NCI-H1436 treated with DMSO at 0.1 percent for 48 hours (cell line): ENCODE measurements around the gene RBM20.
"Not testable (repeated sequence)": the region's sequence is repeated elsewhere in the genome, so short reads cannot be mapped to it uniquely, and the experiment has no call there.

ENCODE experiments used
- DNase-seq: peaks from one replicate; lab custom pipeline; 2025; lab: John Stamatoyannopoulos, UW

Gene RBM20

GRCh38 chr10:110643653-110644597 is at the start of gene RBM20:
Gene RBM20, plus strand, starts transcription at chr10:110644336. Its CDS starts 119 bp downstream, at chr10:110644455.
- no peak for DNase-seq

- no peak for DNase-seq
Measured at GRCh38 chr10:110597476-110597875, 46.7 kb upstream of the RBM20 start.

DNA sequence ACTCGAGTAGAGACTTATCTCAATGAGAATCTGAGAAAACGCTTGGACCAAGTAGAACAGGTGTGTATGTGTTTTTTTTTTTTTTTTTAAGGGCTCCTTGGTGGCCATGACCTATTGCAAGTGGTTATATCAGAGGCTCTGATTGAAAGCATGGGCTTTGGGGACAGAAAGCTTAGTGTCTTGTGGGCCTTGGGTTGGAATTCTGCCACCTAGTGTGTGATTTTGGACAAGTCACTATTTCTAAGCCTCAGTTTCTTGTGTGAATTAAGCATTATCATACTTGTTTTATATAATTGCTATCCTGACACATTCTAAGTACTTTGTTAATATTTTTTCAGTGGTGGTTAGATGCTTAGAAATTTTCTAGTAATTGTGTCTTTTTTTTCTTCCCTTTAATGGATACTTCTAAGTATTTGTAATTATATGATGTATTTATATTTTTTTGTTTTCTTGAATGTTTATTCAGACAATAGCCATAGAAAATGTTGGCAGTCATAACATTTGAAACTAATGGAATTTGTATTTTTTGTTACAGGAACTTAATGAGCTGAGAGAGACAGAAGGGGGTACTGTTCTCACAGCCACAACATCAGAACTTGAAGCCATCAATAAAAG is 43.5 kb upstream of the RBM20 start:
- peak; percentile 4 for DNase-seq

- no peak for DNase-seq
Measured at GRCh38 chr10:110601581-110601980, 42.6 kb upstream of the RBM20 start.

- DNase-seq = no peak
Measured at GRCh38 chr10:110608087-110608486, 36.0 kb upstream of the RBM20 start.

GRCh38 chr10:110609605-110610004 is 34.5 kb upstream of the RBM20 start:
- DNase-seq = peak; percentile 71

DNA sequence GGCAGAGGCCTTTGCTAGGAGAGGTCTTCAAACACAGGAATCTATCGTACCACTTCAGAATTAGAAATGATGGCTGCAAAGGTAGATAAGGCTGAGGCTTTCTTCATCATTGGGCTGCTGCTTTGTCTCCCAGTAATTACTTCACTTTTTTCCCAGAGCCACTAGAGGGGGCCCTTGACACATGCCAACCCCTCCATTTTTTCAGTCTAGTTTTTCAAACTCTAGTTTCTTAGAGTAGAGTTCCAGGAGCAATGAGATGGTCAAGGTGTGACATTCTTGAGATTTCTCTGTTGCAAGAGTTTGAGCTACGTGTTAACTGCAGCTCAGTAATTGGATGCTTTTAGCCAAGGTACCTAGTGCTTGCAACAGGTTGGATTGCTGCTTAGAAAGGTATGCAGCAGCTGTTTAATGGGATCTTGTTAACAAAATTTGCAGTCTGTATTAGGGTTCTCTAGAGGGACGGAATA is 33.8 kb upstream of the RBM20 start:
- DNase-seq = peak; percentile 50

DNA sequence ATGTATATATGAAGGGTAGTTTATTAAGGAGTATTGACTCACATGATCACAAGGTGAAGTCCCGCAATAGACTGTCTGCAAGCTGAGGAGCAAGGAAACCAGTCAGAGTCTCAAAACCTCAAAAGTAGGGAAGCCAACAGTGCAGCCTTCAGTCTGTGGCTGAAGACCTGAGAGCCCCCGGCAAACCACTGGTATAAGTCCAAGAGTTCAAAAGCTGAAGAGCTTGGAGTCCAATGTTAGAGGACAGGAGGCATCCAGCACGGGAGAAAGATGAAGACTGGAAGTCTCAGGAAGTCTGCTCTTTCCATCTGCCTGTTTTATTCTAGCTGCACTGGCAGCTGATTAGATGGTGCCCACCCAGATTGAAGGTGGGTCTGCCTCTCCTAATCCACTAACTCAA is 33.4 kb upstream of the RBM20 start:
- not testable (repeated sequence) for DNase-seq

GRCh38 chr10:110612087-110612486 is 32.0 kb upstream of the RBM20 start:
- no peak for DNase-seq

DNA sequence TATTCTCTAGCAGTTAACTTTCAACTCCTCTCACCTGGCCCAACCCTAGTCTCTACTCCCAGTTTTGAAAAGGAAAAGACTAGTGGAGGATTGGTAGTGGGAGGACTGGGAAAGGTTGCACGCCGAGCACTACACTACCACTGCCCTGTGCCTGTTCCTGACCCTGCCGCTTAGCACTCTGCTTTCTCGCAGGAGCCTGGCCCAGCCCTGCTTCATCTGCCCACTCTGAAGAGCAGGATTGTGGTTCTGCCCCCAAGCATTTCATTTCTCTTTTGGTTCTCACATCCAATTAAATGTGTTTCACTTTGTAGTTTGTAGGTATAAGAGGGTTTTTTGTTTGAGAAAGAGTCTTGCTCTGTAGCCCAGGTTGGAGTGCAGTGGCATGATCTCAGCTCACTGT is 31.5 kb upstream of the RBM20 start:
- no peak for DNase-seq

DNA sequence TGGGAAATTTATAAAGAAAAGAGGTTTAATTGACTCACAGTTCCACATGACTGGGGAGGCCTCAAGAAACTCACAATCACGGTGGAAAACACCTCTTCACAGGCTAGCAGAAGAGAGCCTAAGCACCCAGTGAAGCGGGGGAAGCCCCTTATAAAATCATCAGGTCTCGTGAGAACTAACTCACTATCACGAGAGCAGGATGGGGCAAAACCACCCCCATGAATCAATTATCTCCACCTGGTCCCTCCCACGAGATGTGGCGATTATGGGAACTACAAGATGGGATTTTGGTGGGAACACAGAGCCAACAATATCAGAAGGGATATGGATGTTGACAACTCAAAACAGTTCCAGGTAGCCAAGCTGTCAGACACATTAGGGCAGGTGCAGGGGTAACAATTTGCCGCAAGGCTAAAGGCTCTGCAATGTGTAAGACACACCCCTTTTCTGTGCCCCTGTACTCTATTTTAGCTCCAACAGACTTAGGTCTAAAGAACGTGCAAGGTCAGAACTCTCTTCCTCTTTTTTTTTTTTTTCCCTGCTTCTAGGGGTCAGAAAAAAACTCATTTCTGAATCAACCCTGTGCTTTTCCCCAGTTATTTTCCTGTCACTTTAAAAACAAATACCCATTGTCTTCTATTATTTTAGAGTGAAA is 30.7 kb upstream of the RBM20 start:
- DNase-seq = no peak

GRCh38 chr10:110613996-110614495 is 30.1 kb upstream of the RBM20 start:
- DNase-seq = no peak

- peak; percentile 55 for DNase-seq
Measured at GRCh38 chr10:110615057-110615747, 28.9 kb upstream of the RBM20 start.

- DNase-seq = no peak
Measured at GRCh38 chr10:110616493-110617033, 27.6 kb upstream of the RBM20 start.

DNA sequence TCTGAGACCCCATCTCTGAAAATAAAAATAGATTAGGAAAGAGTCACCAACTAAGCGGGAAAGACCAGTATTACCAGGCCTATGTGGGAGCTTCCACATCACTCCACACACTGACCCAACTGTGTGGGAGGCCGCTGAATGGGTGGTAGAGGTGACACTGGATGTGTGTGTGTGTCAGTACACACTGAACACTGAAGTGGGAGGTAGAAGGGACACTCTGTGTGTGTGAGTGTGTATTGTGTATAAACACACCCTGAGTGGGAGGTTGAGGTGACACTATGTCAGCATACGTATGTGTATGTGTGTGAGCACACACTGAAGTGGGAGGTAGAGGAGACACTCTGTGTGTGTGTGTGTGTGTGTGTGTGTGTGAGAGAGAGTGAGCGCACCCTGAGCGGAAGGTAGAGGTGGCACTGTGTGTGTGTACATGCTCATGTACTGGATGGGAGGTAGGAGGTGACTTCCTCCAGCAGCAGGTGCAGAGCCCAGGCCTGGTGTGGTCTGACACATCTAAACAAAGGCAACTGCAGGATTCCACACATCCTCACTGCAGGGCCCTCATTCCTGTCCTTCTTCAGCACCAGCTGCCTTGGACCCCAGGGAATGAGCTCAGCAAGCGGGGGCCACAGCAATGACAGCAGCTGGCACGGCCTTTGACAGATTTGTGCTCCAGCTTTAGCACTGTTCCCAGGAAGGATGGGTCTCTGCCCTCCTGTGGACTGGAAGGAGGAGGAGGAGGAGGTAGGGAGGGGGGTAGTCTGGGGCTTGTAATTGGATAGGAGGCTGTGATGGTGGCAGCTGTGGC is 26.5 kb upstream of the RBM20 start:
- no peak for DNase-seq

GRCh38 chr10:110618230-110618610 is 25.9 kb upstream of the RBM20 start:
- no peak for DNase-seq

- DNase-seq = no peak
Measured at GRCh38 chr10:110619514-110620397, 24.4 kb upstream of the RBM20 start.

DNA sequence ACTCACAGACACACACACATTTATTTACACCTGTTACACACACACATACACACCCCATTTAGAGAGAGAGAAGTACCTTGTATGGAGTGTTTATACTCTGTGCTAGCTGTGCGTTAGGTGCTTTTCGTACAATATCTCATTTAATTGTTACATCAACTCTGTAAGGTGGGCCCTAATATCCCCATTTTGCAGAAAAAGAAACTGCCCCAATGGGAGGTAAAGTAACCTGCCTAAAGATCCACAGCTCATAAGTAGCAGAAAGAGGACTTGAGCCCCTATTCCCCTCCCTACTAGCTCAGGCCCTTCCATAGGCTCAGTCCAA is 23.8 kb upstream of the RBM20 start:
- no peak for DNase-seq

- not testable (repeated sequence) for DNase-seq
Measured at GRCh38 chr10:110623316-110623715, 20.8 kb upstream of the RBM20 start.

- DNase-seq = no peak
Measured at GRCh38 chr10:110625356-110625894, 18.7 kb upstream of the RBM20 start.
